Measurements from ENCODE around the gene AHDC1.
"Not testable (repeated sequence)": the region's sequence is repeated elsewhere in the genome, so short reads cannot be mapped to it uniquely, and the experiment has no call there.

The AHDC1 gene

GRCh38 chr1:27634177-27634984, 30.4 kb upstream of the AHDC1 start:
- DNase-seq (ENCODE audit: low read depth in 2 of 2), result no peak

GRCh38 chr1:27633640-27634176, 29.8 kb upstream of the AHDC1 start:
- DNase-seq (ENCODE audit: low read depth in 2 of 2), result no peak

GRCh38 chr1:27633298-27633610, 29.3 kb upstream of the AHDC1 start:
- DNase-seq (ENCODE audit: low read depth in 2 of 2), result no peak

GRCh38 chr1:27632387-27633297, 28.7 kb upstream of the AHDC1 start:
- peak in 1 of 2 donors; percentile 55 for DNase-seq (ENCODE audit: low read depth in 2 of 2)

DNA sequence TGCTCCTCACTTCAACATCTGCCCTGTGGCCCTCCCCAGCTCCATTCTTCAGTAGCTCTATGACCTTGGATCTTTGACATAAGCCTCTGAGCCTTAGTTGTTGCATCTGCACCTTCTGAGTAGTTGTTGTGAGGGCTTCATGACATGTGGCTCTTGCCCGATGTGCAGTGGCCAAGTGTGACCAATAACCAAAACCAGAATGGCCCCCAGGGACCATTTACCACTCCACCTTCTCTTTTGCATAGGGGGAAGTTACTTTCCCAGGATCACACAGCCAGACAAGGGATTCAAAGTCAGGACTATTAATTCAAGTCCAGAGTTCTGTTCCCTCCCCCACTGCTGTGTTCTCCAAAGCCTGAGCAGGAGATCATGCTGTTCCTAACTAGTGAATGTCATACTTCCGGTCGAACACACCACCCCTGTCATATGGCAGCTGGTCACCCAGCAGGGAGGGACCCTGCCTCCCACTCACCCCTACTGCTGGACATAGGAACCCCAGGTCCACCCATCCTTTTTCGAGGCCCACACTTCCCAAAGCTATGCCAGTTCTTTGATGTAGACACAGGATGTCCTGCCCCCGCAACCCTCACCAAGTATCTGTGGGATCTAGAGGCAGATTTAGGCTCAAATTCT, 27.0 kb upstream of the AHDC1 start:
- no peak for DNase-seq (ENCODE audit: low read depth in 2 of 2)

GRCh38 chr1:27628712-27629111, 24.8 kb upstream of the AHDC1 start:
- no peak for DNase-seq (ENCODE audit: low read depth in 2 of 2)

GRCh38 chr1:27627733-27628132, 23.8 kb upstream of the AHDC1 start:
- not testable (repeated sequence) for DNase-seq (ENCODE audit: low read depth in 2 of 2)

DNA sequence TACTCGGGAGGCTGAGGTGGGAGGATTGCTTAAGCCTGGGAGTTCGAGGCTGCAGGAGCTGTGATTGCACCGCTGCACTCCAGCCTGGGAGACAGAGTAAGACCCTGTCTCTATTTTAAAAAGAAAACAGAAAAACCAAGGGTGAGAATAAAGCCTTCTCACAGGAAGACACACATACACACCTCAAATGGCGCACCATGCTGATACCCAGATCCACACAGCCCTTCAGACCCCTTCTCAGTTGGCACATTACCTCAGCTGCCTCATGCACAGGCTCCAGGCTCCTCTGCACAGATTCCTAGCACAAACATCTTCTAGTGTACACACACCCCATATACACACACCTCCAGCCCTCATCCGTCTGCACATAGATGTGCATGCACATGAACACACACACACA, 23.1 kb upstream of the AHDC1 start:
- no peak for DNase-seq (ENCODE audit: low read depth in 2 of 2)

DNA sequence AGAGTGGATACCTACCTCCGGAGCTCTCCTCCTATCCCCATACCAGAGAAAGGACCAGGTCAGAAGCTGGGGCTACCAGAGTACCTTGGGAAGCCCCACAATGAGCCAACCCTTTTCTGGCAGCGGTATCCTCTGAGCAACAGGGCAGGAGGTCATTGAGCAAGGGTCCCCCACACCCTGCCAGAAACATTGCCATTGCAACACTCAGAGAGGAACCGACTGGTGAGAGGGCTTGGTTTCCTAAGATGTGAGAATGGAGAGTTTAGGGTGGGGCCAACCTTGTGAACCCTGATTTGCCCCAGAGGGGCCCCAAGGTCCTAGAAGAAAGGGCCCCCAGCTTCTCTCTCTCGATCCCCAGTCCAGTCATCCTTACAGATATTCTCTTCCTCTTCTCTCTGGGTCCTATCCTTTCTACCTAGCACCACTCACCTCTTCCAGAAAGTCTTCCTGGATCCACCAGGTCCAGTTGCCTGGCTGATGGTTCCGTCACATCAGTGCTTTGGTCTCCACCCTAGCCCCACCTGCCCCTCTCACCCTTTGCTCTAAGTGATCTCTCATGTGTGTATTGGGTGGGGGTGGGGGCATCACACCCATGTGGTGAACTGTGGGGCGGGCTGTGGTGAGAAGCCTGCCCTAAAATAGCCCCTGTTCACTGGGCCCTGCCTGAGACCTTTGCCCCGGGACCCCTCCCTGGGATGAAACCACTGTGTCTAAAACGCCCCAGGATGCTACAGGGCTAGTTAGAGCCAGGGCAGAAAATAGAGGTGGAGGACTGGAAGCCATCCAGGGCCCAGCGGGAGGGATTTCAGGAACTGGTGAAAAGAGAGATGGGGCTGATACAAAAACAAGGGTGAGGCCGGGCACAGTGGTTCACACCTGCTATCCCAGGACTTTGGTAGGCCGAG, 22.3 kb upstream of the AHDC1 start:
- DNase-seq (ENCODE audit: low read depth in 2 of 2), result no peak

GRCh38 chr1:27624467-27625178, 20.7 kb upstream of the AHDC1 start:
- DNase-seq (ENCODE audit: low read depth in 2 of 2), result no peak

- DNase-seq (ENCODE audit: low read depth in 2 of 2), result no peak
These were observed 19.6 kb upstream of the AHDC1 start for GRCh38 chr1:27623327-27624212.

- DNase-seq (ENCODE audit: low read depth in 2 of 2), result no peak
These were observed 18.9 kb upstream of the AHDC1 start for GRCh38 chr1:27622828-27623227.

GRCh38 chr1:27621051-27621920, 17.3 kb upstream of the AHDC1 start:
- no peak for DNase-seq (ENCODE audit: low read depth in 2 of 2)

DNA sequence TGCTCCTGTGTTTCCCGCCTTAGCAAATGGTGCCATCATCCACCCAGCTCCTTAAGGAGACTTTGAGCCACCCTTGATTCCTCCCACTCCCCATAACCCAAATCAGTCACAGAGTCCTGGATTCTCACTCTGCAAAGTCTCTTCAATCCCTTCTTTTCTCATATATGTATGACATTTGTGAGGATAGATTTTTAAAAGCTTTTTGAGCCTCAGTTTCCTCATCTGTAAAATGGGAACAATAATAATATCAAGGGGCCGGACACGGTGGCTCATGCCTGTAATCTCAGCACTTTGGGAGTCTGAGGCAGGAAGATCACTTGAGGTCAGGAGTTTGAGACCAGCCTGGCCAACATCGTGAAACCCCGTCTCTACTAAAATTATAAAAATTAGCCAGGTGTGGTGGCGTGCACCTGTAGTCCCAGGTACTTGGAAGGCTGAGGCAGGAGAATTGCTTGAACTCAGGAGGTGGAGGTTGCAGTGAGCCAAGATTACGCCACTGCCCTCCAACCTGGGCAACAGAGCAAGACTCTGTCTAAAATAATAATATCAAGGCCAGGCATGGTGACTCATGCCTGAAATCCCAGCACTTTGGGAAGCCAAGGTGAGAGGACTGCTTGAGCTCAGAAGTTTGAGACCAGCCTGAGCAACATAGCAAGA, 16.0 kb upstream of the AHDC1 start:
- not testable (repeated sequence) for DNase-seq (ENCODE audit: low read depth in 2 of 2)

DNA sequence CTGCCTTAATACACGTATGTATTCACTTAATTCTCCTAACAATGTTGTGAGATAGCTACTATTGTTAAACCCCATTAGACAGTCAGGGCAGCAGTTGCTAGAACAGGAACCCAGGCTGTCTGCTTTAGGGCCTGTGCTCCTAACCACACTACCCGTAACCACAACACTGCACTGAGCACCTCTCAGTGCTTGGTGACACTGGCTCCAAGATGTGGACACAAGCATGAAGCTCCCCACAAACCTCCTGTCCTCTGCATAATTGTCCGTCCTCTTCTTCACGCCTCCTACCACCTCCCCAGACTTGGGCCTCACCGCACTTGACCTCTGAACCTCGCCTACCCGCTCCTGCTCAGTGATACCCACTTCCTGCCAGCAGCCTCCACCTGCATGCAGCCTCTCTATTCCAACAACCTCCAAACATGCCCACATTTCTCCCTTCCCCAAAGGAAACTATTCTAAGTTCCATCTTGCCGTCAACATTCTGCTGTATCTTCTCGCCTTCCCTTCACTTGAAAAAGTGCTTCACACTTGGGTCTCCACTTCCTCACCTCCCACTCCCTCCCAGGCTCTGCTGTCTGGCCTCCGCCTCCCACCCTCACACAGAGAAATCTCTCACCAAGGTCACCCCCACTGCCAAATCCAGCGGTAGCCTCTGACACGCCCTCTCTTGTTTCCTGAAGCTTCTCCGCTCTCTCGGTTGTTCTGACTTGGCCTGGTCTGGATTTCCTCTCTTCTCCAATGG, 14.6 kb upstream of the AHDC1 start:
- DNase-seq (ENCODE audit: low read depth in 2 of 2), result no peak

- DNase-seq (ENCODE audit: low read depth in 2 of 2), result no peak
These were observed 13.5 kb upstream of the AHDC1 start for GRCh38 chr1:27617420-27617819.

- DNase-seq (ENCODE audit: low read depth in 2 of 2), result no peak
These were observed 12.5 kb upstream of the AHDC1 start for GRCh38 chr1:27616441-27616840.

Measured in stimulated activated CD4-positive, alpha-beta T cell treated with anti-CD3 and anti-CD28 coated beads, Interleukin-1b, Interleukin-23, amount 100 ng/mL, for 4 hours (primary cell).